ENCODE measurements around the gene CCDC88C.

DNA sequence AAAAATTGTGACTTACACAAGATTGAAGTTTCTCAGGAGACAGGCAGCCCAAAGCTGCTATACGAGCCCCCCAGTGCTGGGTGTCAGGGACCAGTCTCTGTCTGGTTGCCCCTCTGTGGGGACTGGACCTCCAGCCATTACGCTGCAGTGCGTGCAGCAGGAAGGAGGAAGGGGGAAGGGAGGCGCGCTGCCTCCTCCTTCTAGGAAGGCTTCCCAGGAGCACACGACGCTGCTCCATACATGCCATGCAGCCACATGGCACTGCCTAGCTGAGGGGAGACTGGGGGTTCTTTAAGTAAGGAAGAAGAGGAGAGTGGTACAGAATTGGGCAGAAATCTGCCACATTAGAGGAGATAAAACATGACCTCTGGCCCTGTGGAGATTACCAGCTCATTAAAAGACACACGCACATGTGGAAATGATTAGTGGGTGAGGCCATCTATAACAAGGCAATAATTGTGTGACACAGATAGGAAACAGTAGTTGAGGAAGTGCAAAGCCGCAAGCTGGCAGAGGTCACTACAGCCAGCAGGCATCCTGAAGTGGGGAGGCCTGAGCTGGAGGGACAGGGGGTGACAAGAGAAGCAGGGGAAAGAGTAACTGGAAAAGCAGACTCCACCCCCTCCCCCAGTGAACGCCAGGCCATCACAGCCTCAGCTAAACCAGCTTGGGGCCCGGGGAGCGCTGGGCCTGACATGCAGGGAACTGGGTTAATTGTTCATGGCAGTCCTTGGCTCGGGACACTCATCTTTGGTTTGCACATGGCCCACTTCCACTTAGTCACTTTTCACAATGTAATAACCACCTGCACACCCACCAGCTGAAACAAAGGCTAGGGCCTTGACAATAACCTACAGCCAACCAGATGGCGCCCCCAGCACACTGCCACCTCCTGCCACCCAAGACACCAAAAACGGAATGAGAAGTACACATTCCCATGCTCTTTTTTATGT is 39.6 kb downstream of the CCDC88C start:
- TF ChIP-seq, protein P1, sequence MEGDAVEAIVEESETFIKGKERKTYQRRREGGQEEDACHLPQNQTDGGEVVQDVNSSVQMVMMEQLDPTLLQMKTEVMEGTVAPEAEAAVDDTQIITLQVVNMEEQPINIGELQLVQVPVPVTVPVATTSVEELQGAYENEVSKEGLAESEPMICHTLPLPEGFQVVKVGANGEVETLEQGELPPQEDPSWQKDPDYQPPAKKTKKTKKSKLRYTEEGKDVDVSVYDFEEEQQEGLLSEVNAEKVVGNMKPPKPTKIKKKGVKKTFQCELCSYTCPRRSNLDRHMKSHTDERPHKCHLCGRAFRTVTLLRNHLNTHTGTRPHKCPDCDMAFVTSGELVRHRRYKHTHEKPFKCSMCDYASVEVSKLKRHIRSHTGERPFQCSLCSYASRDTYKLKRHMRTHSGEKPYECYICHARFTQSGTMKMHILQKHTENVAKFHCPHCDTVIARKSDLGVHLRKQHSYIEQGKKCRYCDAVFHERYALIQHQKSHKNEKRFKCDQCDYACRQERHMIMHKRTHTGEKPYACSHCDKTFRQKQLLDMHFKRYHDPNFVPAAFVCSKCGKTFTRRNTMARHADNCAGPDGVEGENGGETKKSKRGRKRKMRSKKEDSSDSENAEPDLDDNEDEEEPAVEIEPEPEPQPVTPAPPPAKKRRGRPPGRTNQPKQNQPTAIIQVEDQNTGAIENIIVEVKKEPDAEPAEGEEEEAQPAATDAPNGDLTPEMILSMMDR (IDR thresholded peaks at IDR 0.05), result no peak
- TF ChIP-seq EP300 (IDR thresholded peaks at IDR 0.05) (no peak), POLR2A (IDR thresholded peaks at IDR 0.05) (no peak)
